NCI-H2107 treated with DMSO at 0.1 percent for 48 hours (cell line): ENCODE data around the gene TADA1.
"Not testable (repeated sequence)": the region's sequence is repeated elsewhere in the genome, so short reads cannot be mapped to it uniquely, and the experiment has no call there.

Source experiments
- DNase-seq: peaks from one replicate; lab custom pipeline; 2025; ENCODE audit not compliant: unreplicated experiment; lab: John Stamatoyannopoulos, UW

Gene TADA1

GRCh38 chr1:166844791-166845190, 31.3 kb downstream of the TADA1 start:
- DNase-seq: no peak

DNA sequence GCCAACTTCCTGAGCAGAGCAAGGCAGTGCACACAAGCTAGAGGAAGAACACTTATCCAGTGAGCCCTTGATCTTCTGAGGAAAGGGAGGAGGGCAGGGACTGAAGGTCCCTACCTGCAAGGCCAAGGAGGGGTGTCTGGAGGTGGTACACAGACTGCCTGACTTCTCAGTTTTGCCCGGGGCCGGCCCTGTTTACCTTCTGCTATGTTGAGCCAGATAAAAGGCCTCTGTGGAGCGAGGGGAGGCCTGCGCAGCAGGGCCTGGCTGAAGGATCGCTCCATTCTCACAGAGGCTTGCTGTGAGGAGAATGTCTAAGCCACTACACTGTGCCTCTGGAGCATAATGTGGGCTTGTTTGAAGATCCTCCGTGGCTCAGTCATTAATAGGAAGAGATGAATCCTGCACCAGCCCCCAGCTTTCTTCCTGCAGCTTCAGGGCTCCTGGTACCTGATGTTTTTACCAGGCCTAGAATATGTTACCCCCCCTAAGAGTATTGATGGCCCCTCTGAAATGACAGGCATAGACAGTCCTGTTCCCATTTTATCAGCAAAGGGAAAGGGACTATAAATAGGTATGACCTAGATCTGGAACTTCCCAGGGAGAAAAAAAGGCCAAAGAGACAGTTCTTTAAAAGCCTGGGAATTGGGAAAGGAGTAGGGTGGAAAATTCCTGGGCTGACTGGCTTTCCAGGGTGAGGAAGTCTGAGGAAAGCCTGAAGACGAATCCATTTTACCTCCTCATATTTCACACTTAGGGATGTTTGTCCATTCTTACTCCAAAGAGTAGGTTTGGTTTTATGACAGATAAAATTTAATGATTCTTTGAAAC, 32.1 kb downstream of the TADA1 start:
- DNase-seq: no peak

DNA sequence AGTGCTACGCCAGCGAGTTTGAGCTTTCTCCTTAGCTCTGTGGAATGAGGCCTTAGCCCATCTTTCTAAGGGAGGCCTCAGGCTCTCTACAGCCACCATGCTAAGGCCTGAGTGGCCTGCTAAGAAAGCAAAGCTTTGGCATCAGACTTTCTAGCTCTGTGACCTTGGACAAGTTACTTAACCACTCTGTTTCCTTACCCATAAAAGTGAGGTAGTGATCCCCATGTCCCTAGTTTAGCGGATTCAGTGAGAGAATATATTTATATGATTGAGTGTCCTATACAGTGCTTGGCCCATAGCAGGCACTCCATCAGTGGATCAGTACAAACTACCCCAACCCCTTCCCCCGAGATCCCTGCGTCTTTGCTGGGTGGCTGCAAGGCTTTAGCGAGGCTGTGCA, 32.7 kb downstream of the TADA1 start:
- no peak for DNase-seq

GRCh38 chr1:166840309-166841274, 35.5 kb downstream of the TADA1 start:
- DNase-seq: no peak

DNA sequence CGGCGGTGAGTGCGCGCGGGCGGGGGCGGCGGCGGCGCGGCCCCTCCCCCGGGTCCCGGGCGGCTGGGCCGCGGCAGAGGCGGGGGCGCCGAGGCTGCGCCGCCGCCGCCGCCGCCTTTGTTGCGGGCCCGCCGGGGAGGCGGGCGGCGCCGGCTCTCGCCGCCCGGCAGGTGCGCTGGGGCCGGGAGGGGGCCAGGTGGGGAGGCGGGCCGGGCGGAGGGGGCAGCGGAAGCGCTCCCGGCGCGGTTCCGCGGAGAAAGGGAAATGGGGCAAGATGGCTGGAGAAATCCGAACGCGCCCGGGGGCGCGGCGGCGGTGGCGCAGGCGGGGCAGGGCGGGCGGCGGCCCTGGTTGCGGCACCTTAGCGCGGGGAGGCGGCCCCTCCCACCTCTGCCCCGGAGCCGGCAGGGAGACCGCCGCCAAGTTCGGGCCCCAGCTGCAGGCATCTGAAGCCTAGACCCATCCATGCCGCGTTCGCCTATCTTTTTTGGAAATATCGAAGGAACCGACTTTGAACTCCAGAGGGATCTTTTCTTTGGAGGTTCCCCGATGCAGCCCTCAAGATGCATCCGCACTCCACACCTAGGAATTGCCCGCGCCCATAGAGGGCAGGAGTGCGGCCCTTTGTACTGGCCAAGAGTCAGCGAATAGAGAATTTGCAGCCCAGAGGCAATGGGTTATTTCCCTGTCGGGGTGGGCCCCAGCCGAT, 36.3 kb downstream of the TADA1 start:
- peak; percentile 14 for DNase-seq

- DNase-seq: peak; percentile 65
These were observed 37.1 kb downstream of the TADA1 start, which contains the start of gene POGK for GRCh38 chr1:166838766-166839599. TSS of gene POGK (plus strand) at chr1:166839475. CDS start at chr1:166840957, 1,482 bp downstream.

DNA sequence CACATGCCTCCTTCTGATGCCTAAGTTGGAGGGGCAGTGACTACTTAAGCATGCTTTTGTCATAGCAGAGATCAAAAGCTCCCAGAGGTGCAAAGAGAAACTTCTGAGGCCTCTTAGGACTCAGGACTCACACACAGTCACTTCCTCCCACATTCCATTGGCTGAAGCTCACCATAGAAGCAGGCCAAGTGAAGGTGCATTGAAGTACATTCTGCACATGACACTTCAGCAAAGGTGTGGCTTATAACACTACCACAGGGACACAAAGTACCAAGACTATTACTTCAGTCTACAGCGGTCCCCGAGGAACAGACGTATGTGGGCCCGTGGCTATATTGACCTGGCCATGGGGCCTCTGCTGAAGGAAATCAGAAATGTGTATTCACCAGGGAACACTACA, 39.3 kb downstream of the TADA1 start:
- DNase-seq: no peak

GRCh38 chr1:166829762-166830161, 46.3 kb downstream of the TADA1 start:
- not testable (repeated sequence) for DNase-seq

DNA sequence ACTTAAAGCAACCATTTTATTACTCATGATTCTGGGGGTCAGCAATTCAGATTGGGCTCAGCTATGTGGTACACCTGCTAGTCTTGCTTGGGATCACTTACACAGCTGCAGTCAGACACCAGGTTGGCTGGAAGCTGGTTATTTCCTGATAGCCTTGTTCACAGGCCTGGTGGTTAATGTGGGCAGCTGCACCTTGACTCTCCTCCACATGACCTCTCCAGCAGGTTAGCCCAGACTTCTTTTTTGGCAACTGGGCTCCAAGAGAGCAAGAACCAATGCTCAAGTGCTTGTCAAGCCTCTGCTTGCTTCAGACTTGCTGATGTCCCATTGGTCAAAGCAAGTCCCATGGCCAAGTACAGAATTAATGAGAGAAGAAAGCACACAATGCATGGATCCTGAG, 48.6 kb downstream of the TADA1 start:
- no peak for DNase-seq

DNA sequence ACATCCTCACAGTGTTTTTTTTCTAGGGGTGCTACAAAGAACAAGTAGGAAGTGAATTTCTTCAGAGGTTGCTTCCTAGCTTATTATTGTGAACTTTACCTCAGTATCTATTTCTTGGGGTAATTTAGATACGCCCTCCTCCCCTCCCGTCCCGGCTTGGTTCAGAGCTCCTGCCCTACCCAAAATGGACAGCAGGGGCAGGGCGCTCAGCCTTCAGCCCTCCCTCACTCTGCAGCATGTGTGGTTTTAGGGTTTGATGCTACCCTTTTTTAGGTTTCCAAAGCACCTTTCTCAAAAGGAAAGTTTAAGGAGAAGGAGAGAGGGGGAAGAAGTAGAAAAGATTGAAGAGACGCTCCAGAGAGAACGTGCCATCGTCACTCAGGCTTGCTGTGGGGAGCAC, 53.7 kb downstream of the TADA1 start:
- no peak for DNase-seq

DNA sequence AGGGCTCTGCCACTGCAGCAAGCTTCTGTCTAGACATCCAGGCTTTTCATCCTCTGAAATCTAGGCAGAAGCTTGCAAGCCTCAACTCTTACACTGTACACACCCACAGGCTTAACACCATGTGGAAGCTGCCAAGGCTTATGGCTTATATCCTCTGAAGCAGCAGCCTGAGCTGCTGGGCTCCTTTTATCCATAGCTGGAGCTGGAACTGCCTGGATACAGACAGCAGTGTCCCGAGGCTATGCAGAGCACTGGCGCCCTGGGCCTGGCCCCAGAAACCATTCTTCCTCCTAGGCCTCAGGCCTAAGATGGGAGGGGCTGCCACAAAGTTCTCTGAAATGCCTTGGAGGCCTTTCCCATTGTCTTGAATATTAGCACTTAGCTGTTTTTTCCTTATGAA, 56.1 kb downstream of the TADA1 start:
- no peak for DNase-seq

DNA sequence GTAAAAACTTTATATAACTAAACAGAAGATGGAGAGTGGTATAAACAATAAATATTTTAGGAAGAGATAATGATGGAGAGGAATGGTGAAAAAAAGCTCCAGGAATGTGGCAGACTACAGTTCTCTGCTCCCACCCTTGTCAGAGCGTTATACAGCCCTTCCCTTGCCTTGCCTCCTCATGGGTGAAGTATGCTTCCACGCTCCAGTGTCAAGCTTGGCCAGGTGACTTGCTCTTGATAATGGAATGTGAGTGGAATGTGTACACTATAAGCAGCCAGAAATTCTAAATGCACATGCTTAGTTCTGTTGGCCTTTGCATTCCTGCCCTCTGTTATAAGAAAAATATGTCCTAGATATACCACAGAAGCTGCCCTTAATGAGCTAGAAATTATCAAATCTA, 61.5 kb downstream of the TADA1 start:
- no peak for DNase-seq

DNA sequence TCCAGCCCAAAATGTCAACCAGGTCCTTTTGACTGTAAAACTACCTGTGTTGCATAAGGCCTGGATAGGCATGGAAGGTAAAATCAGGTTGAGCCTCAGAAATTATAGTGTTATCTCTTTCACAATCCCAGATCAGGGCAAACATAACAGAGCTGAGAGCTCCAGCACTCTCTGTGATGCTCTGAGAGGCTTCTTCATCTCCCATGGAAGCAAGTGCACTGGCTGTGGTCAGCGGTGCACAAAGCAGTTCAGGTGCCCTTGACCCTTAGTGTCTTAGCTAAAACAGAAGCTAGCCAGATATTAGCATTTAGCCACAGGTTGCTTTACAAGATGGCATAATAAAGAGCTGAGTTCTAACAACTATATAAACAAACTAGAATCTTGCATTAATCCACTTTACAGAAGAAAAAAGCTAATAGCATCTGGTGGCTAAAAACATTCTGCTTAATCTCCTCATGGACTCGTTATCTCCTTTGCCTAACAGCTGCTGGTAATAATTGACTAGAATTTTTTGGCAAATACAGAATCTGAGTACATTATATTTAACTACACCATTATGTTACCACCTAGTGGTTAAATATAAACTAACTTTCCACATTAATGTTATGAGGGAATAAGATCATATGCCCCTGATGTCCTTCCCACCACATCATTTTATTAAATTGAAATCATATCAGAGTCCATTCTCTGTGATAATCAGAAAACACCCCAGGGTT, 62.4 kb downstream of the TADA1 start:
- no peak for DNase-seq

DNA sequence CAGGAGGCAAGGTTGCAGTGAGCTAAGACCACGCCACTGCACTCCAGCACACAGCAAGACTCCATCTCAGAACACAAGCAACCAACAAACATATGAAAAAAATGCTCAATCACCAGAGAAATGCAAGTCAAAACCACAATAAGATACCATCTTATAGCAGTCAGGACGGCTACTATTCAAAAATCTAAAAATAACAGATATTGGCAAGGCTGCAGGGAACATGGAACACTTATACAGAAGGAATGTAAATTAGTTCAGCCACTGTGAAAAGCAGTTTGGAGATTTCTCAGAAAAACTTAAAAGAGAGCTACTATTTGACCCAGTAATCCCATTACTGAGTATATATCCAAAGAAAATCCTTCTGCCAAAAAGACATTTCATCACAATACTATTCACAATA, 64.4 kb downstream of the TADA1 start:
- no peak for DNase-seq

- DNase-seq: no peak
These were observed 67.1 kb downstream of the TADA1 start for GRCh38 chr1:166808952-166809351.
